GM18505 (cell line): ENCODE data around the gene ARHGEF17.
A peak's percentile ranks its signal among the peaks of the same experiment; 100 is the strongest.

ENCODE experiments used
- ATAC-seq: cut with Tn5 transposase; IDR thresholded peaks from one replicate; pipeline ENCODE4 v1.9.1; 2021; ENCODE audit not compliant: unreplicated experiment
- POLR2A ChIP-seq: IDR thresholded peaks from 4 replicates; pipeline ENCODE4 v1.6.1; 2011; ENCODE audit warnings: borderline replicate concordance; ENCODE audit not compliant: insufficient read depth, insufficient read length; ENCODE audit errors: extremely low read depth

The ARHGEF17 gene

GRCh38 chr11:73399159-73399590 lies 91.1 kb downstream of the ARHGEF17 start:
- ATAC-seq: no peak
- TF ChIP-seq POLR2A: no peak

GRCh38 chr11:73399636-73400035 lies 91.6 kb downstream of the ARHGEF17 start:
- TF ChIP-seq POLR2A: no peak
- ATAC-seq: no peak

- ATAC-seq: no peak
- TF ChIP-seq POLR2A: no peak
These were observed 92.2 kb downstream of the ARHGEF17 start for GRCh38 chr11:73400293-73400692.

- no peak for ATAC-seq
- TF ChIP-seq POLR2A: no peak
These were observed 93.3 kb downstream of the ARHGEF17 start for GRCh38 chr11:73401217-73401923.

GRCh38 chr11:73401924-73402833 lies 94.1 kb downstream of the ARHGEF17 start:
- ATAC-seq: no peak
- TF ChIP-seq POLR2A: peak; percentile 32

- no peak for ATAC-seq
These were observed 94.7 kb downstream of the ARHGEF17 start for GRCh38 chr11:73402834-73403185.

GRCh38 chr11:73403541-73403940 lies 95.5 kb downstream of the ARHGEF17 start:
- ATAC-seq: no peak
- no peak for TF ChIP-seq POLR2A

More at GRCh38 chr11:73402834-73403185, 94.7 kb downstream of the ARHGEF17 start:
- TF ChIP-seq POLR2A: peak; percentile 4

- ATAC-seq: no peak
- TF ChIP-seq POLR2A: no peak
These were observed 96.0 kb downstream of the ARHGEF17 start for GRCh38 chr11:73404048-73404447.

- no peak for ATAC-seq
- TF ChIP-seq POLR2A: no peak
These were observed 96.5 kb downstream of the ARHGEF17 start for GRCh38 chr11:73404506-73405145.

GRCh38 chr11:73405146-73405510 lies 97.1 kb downstream of the ARHGEF17 start:
- no peak for TF ChIP-seq POLR2A
- no peak for ATAC-seq

- ATAC-seq: no peak
- no peak for TF ChIP-seq POLR2A
These were observed 98.1 kb downstream of the ARHGEF17 start for GRCh38 chr11:73406131-73406530.

- TF ChIP-seq POLR2A: no peak
- no peak for ATAC-seq
These were observed 98.5 kb downstream of the ARHGEF17 start for GRCh38 chr11:73406619-73407018.

GRCh38 chr11:73409431-73409830 lies 101.4 kb downstream of the ARHGEF17 start:
- TF ChIP-seq POLR2A: no peak
- ATAC-seq: no peak
